ENCODE measurements around the gene FAM161A.
"Not testable (repeated sequence)": the region's sequence is repeated elsewhere in the genome, so short reads cannot be mapped to it uniquely, and the experiment has no call there.

FAM161A gene, protein sequence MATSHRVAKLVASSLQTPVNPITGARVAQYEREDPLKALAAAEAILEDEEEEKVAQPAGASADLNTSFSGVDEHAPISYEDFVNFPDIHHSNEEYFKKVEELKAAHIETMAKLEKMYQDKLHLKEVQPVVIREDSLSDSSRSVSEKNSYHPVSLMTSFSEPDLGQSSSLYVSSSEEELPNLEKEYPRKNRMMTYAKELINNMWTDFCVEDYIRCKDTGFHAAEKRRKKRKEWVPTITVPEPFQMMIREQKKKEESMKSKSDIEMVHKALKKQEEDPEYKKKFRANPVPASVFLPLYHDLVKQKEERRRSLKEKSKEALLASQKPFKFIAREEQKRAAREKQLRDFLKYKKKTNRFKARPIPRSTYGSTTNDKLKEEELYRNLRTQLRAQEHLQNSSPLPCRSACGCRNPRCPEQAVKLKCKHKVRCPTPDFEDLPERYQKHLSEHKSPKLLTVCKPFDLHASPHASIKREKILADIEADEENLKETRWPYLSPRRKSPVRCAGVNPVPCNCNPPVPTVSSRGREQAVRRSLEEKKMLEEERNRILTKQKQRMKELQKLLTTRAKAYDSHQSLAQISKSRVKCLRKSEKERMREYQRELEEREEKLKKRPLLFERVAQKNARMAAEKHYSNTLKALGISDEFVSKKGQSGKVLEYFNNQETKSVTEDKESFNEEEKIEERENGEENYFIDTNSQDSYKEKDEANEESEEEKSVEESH

DNA sequence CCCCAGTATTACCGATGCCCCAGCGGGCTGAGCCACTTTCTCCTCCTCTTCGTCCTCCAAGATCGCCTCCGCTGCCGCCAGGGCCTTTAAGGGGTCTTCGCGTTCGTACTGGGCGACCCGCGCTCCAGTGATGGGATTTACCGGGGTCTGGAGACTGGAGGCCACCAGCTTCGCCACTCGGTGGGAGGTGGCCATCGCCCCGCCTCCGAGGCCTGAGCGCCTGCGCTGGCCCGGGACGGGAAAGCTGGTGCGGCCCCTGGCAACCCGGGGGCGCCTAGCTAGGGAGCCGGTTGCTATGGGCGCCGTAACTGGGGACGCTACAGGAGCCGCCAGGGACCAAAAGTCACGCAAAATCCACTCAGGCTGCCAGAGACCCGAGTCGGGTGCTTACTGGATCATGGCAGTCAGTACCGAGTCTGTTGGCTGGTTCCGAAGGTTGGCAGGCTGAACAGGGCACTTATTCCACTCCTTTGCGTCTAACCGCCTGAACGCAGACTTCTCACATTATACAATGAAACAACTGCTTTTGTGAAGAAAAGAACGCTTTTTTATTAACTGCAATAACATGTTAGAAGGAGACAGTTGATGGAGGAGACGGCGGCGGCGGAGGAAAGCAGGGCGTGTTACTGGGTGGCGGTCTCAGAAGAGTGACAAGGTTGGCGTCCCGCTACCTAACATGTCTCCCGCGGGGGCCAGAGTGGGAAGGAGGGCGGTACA, at the start of gene FAM161A:
Gene FAM161A (minus strand): TSS at position 214 of the 717 bp plus-strand sequence. CDS start 19 bp downstream, at position 195.
- peak; percentile 81 to 86 for DNase-seq

- no peak for DNase-seq
Observed at GRCh38 chr2:61900281-61900680, 46.4 kb upstream of the FAM161A start.

DNA sequence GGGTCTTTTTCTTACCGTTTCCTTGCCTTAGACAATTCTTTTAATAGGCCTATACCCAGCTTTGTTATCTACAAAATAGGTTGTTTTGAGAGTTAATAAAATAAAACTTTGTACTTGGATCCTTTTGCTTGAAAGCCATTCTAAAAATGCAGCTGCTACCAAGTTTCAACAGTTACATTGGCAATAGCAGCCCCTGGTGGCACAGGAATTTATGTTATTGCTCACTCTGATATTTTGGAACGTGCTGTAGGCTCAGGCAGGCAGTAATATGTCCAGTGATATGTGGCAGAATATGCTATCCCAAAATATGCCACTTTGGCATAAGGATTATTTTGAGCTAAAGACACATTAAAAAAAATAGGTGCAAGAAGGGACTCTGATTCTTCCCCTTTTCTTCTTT, 45.0 kb upstream of the FAM161A start:
- DNase-seq = no peak

DNA sequence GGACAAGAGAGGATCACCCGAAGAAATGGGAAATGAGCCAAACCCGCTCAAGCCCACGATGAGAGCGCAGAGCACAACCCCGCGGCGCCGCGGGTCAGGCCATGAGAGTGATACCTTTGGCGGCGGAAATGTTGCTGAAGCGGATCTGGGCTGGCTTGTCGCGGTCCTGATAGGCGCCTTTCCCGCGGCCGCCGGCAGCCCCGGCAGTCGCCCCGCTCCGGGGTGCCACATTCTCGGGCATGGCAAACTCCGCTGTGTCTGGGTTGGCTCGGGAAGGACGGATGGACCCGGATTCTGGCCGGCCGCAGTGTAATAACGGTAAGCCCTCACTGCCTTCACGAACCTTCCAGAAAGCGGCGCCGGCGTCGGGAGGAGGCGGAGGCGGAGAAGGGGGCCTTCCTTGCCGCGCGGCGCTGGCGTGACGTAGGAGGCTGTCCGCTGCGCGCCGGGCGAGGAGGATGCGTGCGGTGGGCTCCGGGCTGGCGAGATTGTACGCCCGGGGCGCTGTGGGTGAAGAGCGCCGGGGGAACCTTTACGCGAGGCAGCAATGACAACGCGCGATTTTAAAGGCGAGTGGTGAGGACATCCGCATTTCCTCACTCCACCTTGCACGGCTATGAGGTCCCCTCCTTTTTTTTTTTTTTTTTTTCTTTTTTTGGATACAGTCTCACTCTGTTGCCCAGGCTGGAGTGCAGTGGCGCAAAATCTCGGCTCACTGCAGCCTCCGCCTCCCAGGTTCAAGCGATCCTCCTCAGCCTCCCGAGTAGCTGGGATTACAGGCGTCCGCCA, 34.6 kb upstream of the FAM161A start, which contains the start of gene CCT4:
Gene CCT4 (minus strand): TSS at position 390 of the 789 bp plus-strand sequence. CDS start 149 bp downstream, at position 241.
- DNase-seq = peak; percentile 77 to 90

- DNase-seq = peak in 1 of 2 experiments; percentile 28
Observed at GRCh38 chr2:61887717-61888266, 33.9 kb upstream of the FAM161A start.

DNA sequence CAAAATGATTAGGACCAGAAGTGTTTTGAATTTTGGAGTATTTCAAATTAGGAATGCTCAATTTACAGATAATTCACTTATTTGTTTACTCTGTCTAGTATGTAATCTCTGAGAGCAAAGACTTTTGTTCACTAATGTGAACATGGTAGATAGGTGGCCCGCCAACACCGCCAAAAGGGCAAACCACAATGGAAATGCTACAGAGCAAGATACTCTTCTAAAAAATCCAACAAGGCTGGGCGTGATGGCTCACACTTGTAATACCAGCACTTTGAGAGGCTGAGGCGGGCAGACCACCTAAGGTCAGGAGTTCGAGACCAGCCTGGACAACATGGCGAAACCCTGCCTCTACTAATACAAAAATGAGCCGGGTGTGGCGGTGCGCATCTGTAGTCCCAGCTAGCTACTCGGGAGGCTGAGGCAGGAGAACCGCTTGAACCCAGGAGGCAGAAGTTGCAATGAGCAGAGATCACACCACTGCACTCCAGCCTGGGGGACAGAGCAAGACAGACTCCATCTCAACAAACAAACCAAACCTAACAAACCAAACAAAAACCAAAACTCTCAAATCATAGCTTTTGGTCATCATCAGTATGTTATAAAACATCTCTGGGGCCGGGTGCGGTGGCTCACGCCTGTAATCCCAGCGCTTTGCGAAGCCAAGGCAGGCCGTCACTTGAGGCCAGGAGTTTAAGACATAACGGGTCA, 32.2 kb upstream of the FAM161A start:
- no peak for DNase-seq

DNA sequence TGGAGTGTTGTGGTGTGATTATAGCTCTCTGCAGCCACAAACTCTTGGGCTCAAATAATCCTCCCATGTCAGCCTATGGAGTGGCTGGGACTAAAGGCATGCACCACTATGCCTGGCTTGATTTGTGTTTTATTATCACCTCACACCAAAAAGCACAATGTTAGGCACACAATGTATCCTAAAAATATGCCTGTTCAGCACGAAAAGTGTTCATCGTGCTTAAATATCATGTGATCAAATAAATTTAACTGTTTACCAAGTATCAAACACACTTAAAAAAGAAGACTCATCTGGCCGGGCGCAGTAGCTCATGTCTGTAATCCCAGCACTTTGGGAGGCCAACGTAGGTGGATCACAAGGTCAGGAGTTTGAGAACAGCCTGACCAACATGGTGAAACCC, 29.0 kb upstream of the FAM161A start:
- DNase-seq = no peak

DNA sequence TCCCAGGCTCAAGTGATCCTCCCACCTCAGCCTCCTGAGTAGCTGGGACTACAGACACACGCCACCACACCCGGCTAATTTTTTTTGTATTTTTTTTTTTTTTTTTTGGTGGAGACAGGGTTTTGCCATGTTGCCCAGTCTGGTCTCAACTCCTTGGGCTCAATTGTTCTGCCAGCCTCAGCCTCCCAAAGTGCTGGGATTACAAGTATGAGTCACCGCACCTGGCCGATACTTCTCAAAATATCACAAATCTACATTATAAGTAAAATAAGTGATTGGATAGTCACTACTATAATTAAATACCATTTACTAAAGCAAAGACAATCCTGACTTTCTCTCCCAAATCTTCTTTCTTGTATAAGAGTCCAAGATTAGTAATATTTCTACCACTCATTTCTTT, 25.5 kb upstream of the FAM161A start:
- not testable (repeated sequence) for DNase-seq

- no peak for DNase-seq
Observed at GRCh38 chr2:61878761-61879160, 24.9 kb upstream of the FAM161A start.

- DNase-seq = no peak
Observed at GRCh38 chr2:61877571-61878245, 23.8 kb upstream of the FAM161A start.

- no peak for DNase-seq
Observed at GRCh38 chr2:61876400-61876799, 22.5 kb upstream of the FAM161A start.

- DNase-seq = not testable (repeated sequence)
Observed at GRCh38 chr2:61866482-61867089, 12.7 kb upstream of the FAM161A start.

- DNase-seq = no peak
Observed at GRCh38 chr2:61862085-61862484, 8.2 kb upstream of the FAM161A start.

DNA sequence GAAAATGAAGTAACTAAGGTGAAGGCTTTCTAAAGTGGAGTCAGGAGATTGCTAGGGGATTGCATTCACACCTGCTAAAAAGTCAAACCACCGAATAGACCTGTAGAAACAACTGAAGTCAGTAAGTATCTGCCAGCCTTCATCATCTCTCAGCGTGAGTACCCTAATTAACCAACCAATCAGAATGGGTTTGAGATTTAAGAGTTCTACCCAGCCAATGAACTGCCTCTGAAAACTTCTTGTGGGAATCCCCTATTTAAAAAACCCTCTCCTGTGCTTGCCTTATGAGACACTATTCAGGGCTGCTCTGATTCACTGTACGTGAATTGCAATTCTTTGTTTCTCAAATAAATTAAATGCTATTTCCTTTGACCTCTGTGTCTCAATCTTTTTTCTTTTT, 3.4 kb upstream of the FAM161A start:
- DNase-seq = no peak

DNA sequence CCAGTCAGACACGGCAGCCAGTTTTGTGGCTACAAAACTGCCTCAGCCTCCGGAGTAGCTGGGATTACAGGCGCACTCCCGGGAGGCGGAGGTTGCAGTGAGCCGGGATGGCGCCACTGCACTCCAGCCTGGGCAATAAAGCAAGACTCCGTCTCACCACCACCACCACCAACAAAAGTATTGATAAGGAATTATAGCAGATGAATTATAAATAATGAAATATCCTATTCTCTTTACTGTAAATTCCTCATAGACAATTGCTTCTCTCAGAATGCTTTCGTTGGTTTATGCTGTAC, 1.4 kb upstream of the FAM161A start:
- no peak for DNase-seq

- DNase-seq = peak; percentile 93 to 94
Observed at GRCh38 chr2:61854564-61855317, 881 bp upstream of the FAM161A start.

- peak in 1 of 2 experiments; percentile 73 for DNase-seq
Observed at GRCh38 chr2:61853086-61853846, 594 bp downstream of the FAM161A start.

DNA sequence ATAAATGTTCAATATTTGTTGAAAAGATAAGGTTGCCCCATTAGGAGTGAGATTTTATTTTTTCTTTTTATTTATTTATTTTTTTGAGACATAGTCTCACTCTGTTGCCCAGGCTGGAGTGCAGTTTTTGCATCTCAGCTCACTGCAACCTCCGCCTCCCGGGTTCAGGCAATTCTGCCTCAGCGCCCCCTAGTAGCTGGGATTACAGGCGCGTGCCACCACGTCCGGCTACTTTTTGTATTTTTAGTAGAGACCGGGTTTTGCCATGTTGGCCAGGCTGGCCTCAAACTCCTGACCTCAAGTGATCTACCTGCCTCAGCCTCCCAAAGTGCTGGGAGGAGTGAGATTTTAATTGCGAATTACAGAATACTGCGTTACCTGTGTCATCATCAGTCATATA, 2.6 kb downstream of the FAM161A start:
- DNase-seq = not testable (repeated sequence)

- no peak for DNase-seq
Observed at GRCh38 chr2:61845320-61845719, 8.5 kb downstream of the FAM161A start.

Measured in NCI-H1930 (cell line).